Neural progenitor cell (in vitro differentiated cells): Measurements from ENCODE around the gene UBE2B.

Source experiments
- CTCF ChIP-seq: fragments of 200-600 bp; sonication (generic); IDR thresholded peaks from 2 replicates; pipeline ENCODE4 v1.5.1; 2017; ENCODE audit warnings: antibody characterized with exemption, mild to moderate bottlenecking
- EZH2 ChIP-seq: fragments of 200-600 bp; sonication (generic); IDR thresholded peaks from 2 replicates; pipeline ENCODE4 v1.6.1; 2017; ENCODE audit warnings: antibody characterized with exemption, mild to moderate bottlenecking, moderate library complexity
- EZH2phosphoT487 ChIP-seq: fragments of 200-600 bp; sonication (generic); IDR thresholded peaks from 2 replicates; pipeline ENCODE4 v1.6.1; 2017; ENCODE audit warnings: antibody characterized with exemption

GRCh38 chr5:134383980-134384697, 12.8 kb downstream of the UBE2B start:
- TF ChIP-seq CTCF (no peak), EZH2 (no peak), EZH2phosphoT487 (no peak)
